Gastrocnemius medialis (tissue), 4 donors: ENCODE results near the gene B4GAT1.

Source experiments
- POLR2A ChIP-seq, 2 donors: fragments of 450-650 bp; IDR thresholded peaks; one replicate each; pipeline ENCODE4 v1.6.1; 2017; ENCODE audit warnings: antibody characterized with exemption in 2 of 2, mild to moderate bottlenecking in 2 of 2, moderate library complexity in 2 of 2
- TF ChIP-seq, protein P1 (sequence below), 5 experiments: fragments of 450-650 bp in 3 of 5; fragments of 200-600 bp in 2 of 5; sonication (generic) in 2 of 5; IDR thresholded peaks in 4 of 5; conservative IDR thresholded peaks in 1 of 5; 1 replicate in 4 of 5; 2 replicates in 1 of 5; pipeline ENCODE4 v1.5.1; 2016 to 2019; ENCODE audit warnings: antibody characterized with exemption in 5 of 5, mild to moderate bottlenecking in 3 of 5, moderate library complexity in 3 of 5

GRCh38 chr11:66322732-66323427, 24.5 kb downstream of the B4GAT1 start:
- TF ChIP-seq, protein P1, sequence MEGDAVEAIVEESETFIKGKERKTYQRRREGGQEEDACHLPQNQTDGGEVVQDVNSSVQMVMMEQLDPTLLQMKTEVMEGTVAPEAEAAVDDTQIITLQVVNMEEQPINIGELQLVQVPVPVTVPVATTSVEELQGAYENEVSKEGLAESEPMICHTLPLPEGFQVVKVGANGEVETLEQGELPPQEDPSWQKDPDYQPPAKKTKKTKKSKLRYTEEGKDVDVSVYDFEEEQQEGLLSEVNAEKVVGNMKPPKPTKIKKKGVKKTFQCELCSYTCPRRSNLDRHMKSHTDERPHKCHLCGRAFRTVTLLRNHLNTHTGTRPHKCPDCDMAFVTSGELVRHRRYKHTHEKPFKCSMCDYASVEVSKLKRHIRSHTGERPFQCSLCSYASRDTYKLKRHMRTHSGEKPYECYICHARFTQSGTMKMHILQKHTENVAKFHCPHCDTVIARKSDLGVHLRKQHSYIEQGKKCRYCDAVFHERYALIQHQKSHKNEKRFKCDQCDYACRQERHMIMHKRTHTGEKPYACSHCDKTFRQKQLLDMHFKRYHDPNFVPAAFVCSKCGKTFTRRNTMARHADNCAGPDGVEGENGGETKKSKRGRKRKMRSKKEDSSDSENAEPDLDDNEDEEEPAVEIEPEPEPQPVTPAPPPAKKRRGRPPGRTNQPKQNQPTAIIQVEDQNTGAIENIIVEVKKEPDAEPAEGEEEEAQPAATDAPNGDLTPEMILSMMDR (IDR thresholded peaks at IDR 0.05 in 4 of 5, conservative IDR thresholded peaks at IDR 0.05 in 1 of 5) = no peak
- no peak for TF ChIP-seq POLR2A (IDR thresholded peaks at IDR 0.05)
